Peyer's patch (tissue), 4 donors: ENCODE results near the gene KIAA0930. TPM values are rescaled to one million over a fixed set of nuclear protein-coding genes. Genes with fewer than 3 reads are reported as not detected.

ENCODE experiments used
- DNase-seq, 3 donors: peaks; one replicate each; pipeline ENCODE4 v3.0.0-alpha.2; 2017 to 2019
- H3K27ac ChIP-seq, 4 donors: fragments of 200-600 bp; sonication (generic); one replicate each; pipeline ENCODE4 v1.5.1; 2016 to 2019
- H3K27me3 ChIP-seq, 2 donors: fragments of 200-600 bp; sonication (generic); one replicate each; pipeline ENCODE4 v1.5.1; 2019
- H3K36me3 ChIP-seq, 3 donors: fragments of 200-600 bp; sonication (generic); one replicate each; pipeline ENCODE4 v1.5.1; 2016 to 2019
- H3K4me1 ChIP-seq, 4 donors: fragments of 200-600 bp; sonication (generic); one replicate each; pipeline ENCODE4 v1.5.1; 2016 to 2019
- H3K4me3 ChIP-seq, 4 donors: fragments of 200-600 bp; sonication (generic); 1 replicate in 3 of 4; 2 replicates in 1 of 4; pipeline ENCODE4 v1.5.1; 2016 to 2019; ENCODE audit warnings: mild to moderate bottlenecking in 1 of 4
- H3K9me3 ChIP-seq, 4 donors: fragments of 200-600 bp; sonication (generic); one replicate each; pipeline ENCODE4 v1.5.1; 2016 to 2019; ENCODE audit warnings: mild to moderate bottlenecking in 1 of 4
- CTCF ChIP-seq, 6 experiments: fragments of 450-650 bp in 4 of 6; fragments of 200-600 bp in 2 of 6; sonication (generic) in 1 of 6; IDR thresholded peaks; one replicate each; pipeline ENCODE4 v1.5.1; 2017 to 2019; ENCODE audit warnings: antibody characterized with exemption in 6 of 6, mild to moderate bottlenecking in 3 of 6, moderate library complexity in 1 of 6
- POLR2A ChIP-seq, 2 donors: fragments of 450-650 bp; IDR thresholded peaks; one replicate each; pipeline ENCODE4 v1.5.1; 2017; ENCODE audit warnings: antibody characterized with exemption in 2 of 2, mild to moderate bottlenecking in 2 of 2, moderate library complexity in 2 of 2
- total RNA-seq, 4 donors: library from RNA; depleted of rRNA; stranded (reverse); fragments of >200 nt; gene quantifications; one replicate each; pipeline ENCODE4 v1.1.0, GENCODE V29; 2016

Gene KIAA0930
- total RNA-seq, 4 donors from 2014 or later = 21.2 to 41.3 (median 27.8) TPM

- Histone ChIP-seq H3K9me3 (no peaks in the 10 kb centered on the region), H3K27ac (no peak overlapping the region), H3K27me3 (no peaks in the 10 kb centered on the region), H3K4me3 (no peak overlapping the region), H3K4me1 (peaks cover 0 to 7% (median 0%) of the 10 kb centered on the region in 4 donors), H3K36me3 (peaks cover 0 to 89% (median 0%) of the 10 kb centered on the region in 3 donors)
- no peak for DNase-seq
- TF ChIP-seq CTCF (IDR thresholded peaks at IDR 0.05) (no peak), POLR2A (IDR thresholded peaks at IDR 0.05) (no peak)
Measured at GRCh38 chr22:45171830-45172229, 68.9 kb downstream of the KIAA0930 start.

GRCh38 chr22:45169591-45170466 is 70.9 kb downstream of the KIAA0930 start:
- Histone ChIP-seq H3K9me3 (no peaks in the 10 kb centered on the region), H3K36me3 (peaks cover 0 to 77% (median 0%) of the 10 kb centered on the region in 3 donors), H3K4me3 (no peak overlapping the region), H3K4me1 (peaks cover 0 to 24% (median 6%) of the 10 kb centered on the region in 4 donors), H3K27me3 (no peaks in the 10 kb centered on the region), H3K27ac (peak overlapping the region in 1 of 4 donors; percentile 39)
- peak in 1 of 3 donors; percentile 27 for DNase-seq
- no peak for TF ChIP-seq CTCF (IDR thresholded peaks at IDR 0.05)
- TF ChIP-seq POLR2A (IDR thresholded peaks at IDR 0.05) = no peak

- TF ChIP-seq POLR2A (IDR thresholded peaks at IDR 0.05) (no peak), CTCF (IDR thresholded peaks at IDR 0.05) (no peak)
- no peaks in the 10 kb centered on the region for H3K27me3 ChIP-seq
- H3K27ac ChIP-seq = no peak overlapping the region
- no peak overlapping the region for H3K4me3 ChIP-seq
- H3K36me3 ChIP-seq = peaks cover 0 to 50% (median 0%) of the 10 kb centered on the region in 3 donors
- no peak for DNase-seq
- no peaks in the 10 kb centered on the region for H3K9me3 ChIP-seq
- peaks cover 0 to 34% (median 7%) of the 10 kb centered on the region in 4 donors for H3K4me1 ChIP-seq
Measured at GRCh38 chr22:45166932-45167331, 73.8 kb downstream of the KIAA0930 start.

- Histone ChIP-seq H3K4me1 (peaks cover 0 to 44% (median 8%) of the 10 kb centered on the region in 4 donors), H3K27ac (peak overlapping the region; percentile 84 to 91 (median 88))
- DNase-seq = peak in 2 of 3 donors; percentile 20 to 72
Measured at GRCh38 chr22:45164270-45165088, 76.2 kb downstream of the KIAA0930 start.

More at GRCh38 chr22:45164270-45165088, 76.2 kb downstream of the KIAA0930 start:
- Histone ChIP-seq H3K27me3 (no peaks in the 10 kb centered on the region), H3K36me3 (peaks cover 0 to 25% (median 0%) of the 10 kb centered on the region in 3 donors), H3K9me3 (no peaks in the 10 kb centered on the region), H3K4me3 (peak overlapping the region; percentile 94 to 100 (median 96))
- TF ChIP-seq POLR2A (IDR thresholded peaks at IDR 0.05) (no peak), CTCF (IDR thresholded peaks at IDR 0.05) (no peak)
